MM.1S (cell line): ENCODE measurements around the gene LNX2.

Experiments
- DNase-seq: peaks from one replicate; pipeline ENCODE4 v3.0.0-alpha.2; 2015
- H2AFZ ChIP-seq: fragments of 300-600 bp; sonication (generic); 2 replicates; pipeline ENCODE4 v1.6.0; 2016; ENCODE audit warnings: antibody characterized with exemption, low read length
- H3F3A ChIP-seq: fragments of 300-600 bp; sonication (generic); 2 replicates; pipeline ENCODE4 v1.6.1; 2016; ENCODE audit warnings: mild to moderate bottlenecking, antibody characterized with exemption, low read length, moderate library complexity, mixed read lengths; ENCODE audit not compliant: insufficient read depth
- H3K27ac ChIP-seq: fragments of 300-600 bp; sonication (generic); 2 replicates; pipeline ENCODE4 v1.5.1; 2016; ENCODE audit warnings: mild to moderate bottlenecking, low read length
- H3K27me3 ChIP-seq: fragments of 300-600 bp; sonication (generic); replicated peaks from 2 replicates; pipeline ENCODE4 v1.6.0; 2016; ENCODE audit warnings: low read length; ENCODE audit not compliant: insufficient read depth
- H3K36me3 ChIP-seq: fragments of 300-600 bp; sonication (generic); replicated peaks from 2 replicates; pipeline ENCODE4 v1.6.1; 2016; ENCODE audit warnings: mild to moderate bottlenecking, low read length, mixed read lengths; ENCODE audit not compliant: insufficient read depth
- H3K4me1 ChIP-seq: fragments of 300-600 bp; sonication (generic); 2 replicates; pipeline ENCODE4 v1.6.1; 2016; ENCODE audit warnings: low read length, mixed read lengths
- H3K4me2 ChIP-seq: fragments of 300-600 bp; sonication (generic); 2 replicates; pipeline ENCODE4 v1.6.0; 2016; ENCODE audit warnings: low read depth, low read length
- H3K4me3 ChIP-seq: fragments of 300-600 bp; sonication (generic); 2 replicates; pipeline ENCODE4 v1.5.1; 2016; ENCODE audit warnings: low read length, mixed read lengths
- H3K79me2 ChIP-seq: fragments of 300-600 bp; sonication (generic); 2 replicates; pipeline ENCODE4 v1.6.1; 2016; ENCODE audit warnings: mixed run types, low read length, mixed read lengths
- H3K9ac ChIP-seq: fragments of 300-600 bp; sonication (generic); 2 replicates; pipeline ENCODE4 v1.6.1; 2016; ENCODE audit warnings: low read length, mixed read lengths
- H3K9me2 ChIP-seq: fragments of 300-600 bp; sonication (generic); replicated peaks from 2 replicates; pipeline ENCODE4 v1.6.1; 2016; ENCODE audit warnings: mild to moderate bottlenecking, low read length, mixed read lengths; ENCODE audit not compliant: insufficient read depth
- H3K9me3 ChIP-seq: fragments of 300-600 bp; sonication (generic); replicated peaks from 2 replicates; pipeline ENCODE4 v1.6.1; 2016; ENCODE audit warnings: mild to moderate bottlenecking, low read length, mixed read lengths; ENCODE audit not compliant: insufficient read depth
- H4K20me1 ChIP-seq: fragments of 300-600 bp; sonication (generic); 2 replicates; pipeline ENCODE4 v1.6.1; 2016; ENCODE audit warnings: mild to moderate bottlenecking, low read length, moderate library complexity, mixed read lengths; ENCODE audit not compliant: insufficient read depth
- EZH2 ChIP-seq: fragments of 300-600 bp; sonication (generic); optimal IDR thresholded peaks from 2 replicates; pipeline ENCODE3; 2017; ENCODE audit warnings: low read depth, mild to moderate bottlenecking, antibody characterized with exemption, low read length, mixed read lengths
- EZH2phosphoT487 ChIP-seq: fragments of 300-600 bp; sonication (generic); IDR thresholded peaks from 2 replicates; pipeline ENCODE4 v1.6.1; 2018; ENCODE audit warnings: antibody characterized with exemption, low read length
- TF ChIP-seq, protein P1 (sequence below): fragments of 300-600 bp; sonication (generic); IDR thresholded peaks from 2 replicates; pipeline ENCODE4 v1.5.1; 2016; ENCODE audit warnings: antibody characterized with exemption, low read length, mixed read lengths

LNX2 gene

DNA sequence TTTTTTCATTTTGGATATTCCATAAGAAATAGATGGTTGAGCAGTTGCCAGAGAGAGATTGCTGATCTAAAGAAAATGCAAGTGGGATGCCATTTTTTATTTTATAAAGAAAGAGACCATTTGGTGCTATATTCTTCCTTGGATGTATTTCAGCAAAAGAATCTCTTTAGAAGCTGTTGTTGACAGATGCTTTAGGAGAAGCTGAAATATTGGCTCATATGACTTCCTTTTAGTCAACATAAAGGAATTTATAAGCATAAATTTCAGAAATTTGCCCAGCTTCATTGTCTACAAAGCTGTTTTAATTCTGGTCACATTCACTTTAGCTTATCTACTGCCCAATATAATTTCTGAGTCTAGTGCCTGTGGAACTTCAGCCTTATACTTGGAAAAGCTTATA, 38.2 kb upstream of the LNX2 start:
- H3K9me2 ChIP-seq = no peaks in the 10 kb centered on the region
- no peaks in the 10 kb centered on the region for H3K9me3 ChIP-seq
- no peak overlapping the region for H3K27ac ChIP-seq
- no peak overlapping the region for H3K9ac ChIP-seq
- H3K4me3 ChIP-seq = no peak overlapping the region
- H3K79me2 ChIP-seq = peaks cover 8% of the 10 kb centered on the region
- no peak for TF ChIP-seq EZH2phosphoT487
- TF ChIP-seq, protein P1, sequence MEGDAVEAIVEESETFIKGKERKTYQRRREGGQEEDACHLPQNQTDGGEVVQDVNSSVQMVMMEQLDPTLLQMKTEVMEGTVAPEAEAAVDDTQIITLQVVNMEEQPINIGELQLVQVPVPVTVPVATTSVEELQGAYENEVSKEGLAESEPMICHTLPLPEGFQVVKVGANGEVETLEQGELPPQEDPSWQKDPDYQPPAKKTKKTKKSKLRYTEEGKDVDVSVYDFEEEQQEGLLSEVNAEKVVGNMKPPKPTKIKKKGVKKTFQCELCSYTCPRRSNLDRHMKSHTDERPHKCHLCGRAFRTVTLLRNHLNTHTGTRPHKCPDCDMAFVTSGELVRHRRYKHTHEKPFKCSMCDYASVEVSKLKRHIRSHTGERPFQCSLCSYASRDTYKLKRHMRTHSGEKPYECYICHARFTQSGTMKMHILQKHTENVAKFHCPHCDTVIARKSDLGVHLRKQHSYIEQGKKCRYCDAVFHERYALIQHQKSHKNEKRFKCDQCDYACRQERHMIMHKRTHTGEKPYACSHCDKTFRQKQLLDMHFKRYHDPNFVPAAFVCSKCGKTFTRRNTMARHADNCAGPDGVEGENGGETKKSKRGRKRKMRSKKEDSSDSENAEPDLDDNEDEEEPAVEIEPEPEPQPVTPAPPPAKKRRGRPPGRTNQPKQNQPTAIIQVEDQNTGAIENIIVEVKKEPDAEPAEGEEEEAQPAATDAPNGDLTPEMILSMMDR = no peak
- no peak for TF ChIP-seq EZH2
- H4K20me1 ChIP-seq = no peaks in the 10 kb centered on the region
- H3K27me3 ChIP-seq = no peaks in the 10 kb centered on the region
- no peaks in the 10 kb centered on the region for H3K4me1 ChIP-seq
- H3F3A ChIP-seq = no peaks in the 10 kb centered on the region
- DNase-seq = no peak
- H3K4me2 ChIP-seq = no peak overlapping the region
- H3K36me3 ChIP-seq = no peaks in the 10 kb centered on the region
- H2AFZ ChIP-seq = no peak overlapping the region

DNA sequence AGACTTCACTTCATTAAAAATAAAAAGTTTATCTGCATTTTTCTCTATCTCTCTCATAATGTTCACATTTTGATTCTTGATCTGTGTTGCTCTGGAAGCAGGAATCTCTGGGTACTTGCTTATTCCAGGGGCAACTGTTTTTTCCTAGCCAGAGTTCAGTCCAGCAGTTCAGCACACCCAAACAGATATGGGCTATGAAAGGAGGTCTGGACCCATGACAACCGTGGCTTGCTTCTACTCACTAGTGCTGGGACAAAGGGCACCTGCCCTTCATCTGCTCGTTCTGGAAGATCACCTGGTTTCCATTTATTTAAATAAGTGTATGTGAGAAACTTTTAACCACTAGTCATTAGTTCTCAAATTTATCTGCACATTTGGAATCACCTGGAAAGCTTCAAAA, 37.4 kb upstream of the LNX2 start:
- TF ChIP-seq EZH2phosphoT487 = no peak
- TF ChIP-seq, protein P1 = no peak
- TF ChIP-seq EZH2 = no peak
- Histone ChIP-seq H3K9me3 (no peaks in the 10 kb centered on the region), H3K4me2 (no peak overlapping the region), H4K20me1 (no peaks in the 10 kb centered on the region), H3F3A (no peaks in the 10 kb centered on the region), H3K4me3 (no peak overlapping the region), H3K27me3 (no peaks in the 10 kb centered on the region), H3K79me2 (peaks cover 12% of the 10 kb centered on the region), H3K36me3 (no peaks in the 10 kb centered on the region), H3K9ac (no peak overlapping the region), H3K4me1 (no peaks in the 10 kb centered on the region), H3K9me2 (no peaks in the 10 kb centered on the region), H2AFZ (no peak overlapping the region), H3K27ac (no peak overlapping the region)
- DNase-seq = no peak

DNA sequence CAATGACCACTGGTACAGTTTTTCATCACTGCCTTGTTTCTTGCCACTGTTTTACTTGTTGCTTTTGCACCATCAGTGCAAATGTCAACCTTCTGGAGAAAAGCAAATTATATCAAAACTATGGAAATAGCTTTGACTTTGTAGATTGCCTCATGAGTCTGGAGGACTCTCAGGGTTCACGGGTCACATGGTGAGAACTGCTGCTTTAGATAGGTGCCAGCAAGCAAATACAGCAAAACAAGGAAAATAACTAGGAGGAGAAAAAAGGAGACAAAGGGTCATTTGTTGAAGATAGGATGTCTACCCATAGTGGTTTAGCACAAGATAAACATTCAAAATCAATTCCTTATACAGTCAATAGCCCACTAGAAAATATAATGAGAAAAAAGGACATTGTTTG, 34.5 kb upstream of the LNX2 start:
- Histone ChIP-seq H3K9me2 (no peaks in the 10 kb centered on the region), H3K4me2 (no peak overlapping the region), H3F3A (no peaks in the 10 kb centered on the region), H3K4me1 (no peaks in the 10 kb centered on the region), H4K20me1 (no peaks in the 10 kb centered on the region), H3K36me3 (peaks cover 3% of the 10 kb centered on the region), H3K27me3 (no peaks in the 10 kb centered on the region), H2AFZ (no peak overlapping the region), H3K9ac (no peak overlapping the region), H3K79me2 (peaks cover 4% of the 10 kb centered on the region; the same call in 1 of the 2 replicates), H3K9me3 (no peaks in the 10 kb centered on the region), H3K27ac (no peak overlapping the region), H3K4me3 (no peak overlapping the region)
- no peak for TF ChIP-seq EZH2phosphoT487
- TF ChIP-seq, protein P1 = no peak
- no peak for TF ChIP-seq EZH2
- DNase-seq = no peak
